HepG2 (cell line): ENCODE results near the gene PRKCZ. TPM values are rescaled to one million over a fixed set of nuclear protein-coding genes. Genes with fewer than 3 reads are reported as not detected.

ENCODE experiments used
- ARID4A ChIP-seq: sonication (generic); formaldehyde crosslinking; IDR thresholded peaks from 2 replicates; pipeline ENCODE4 v1.5.0; 2020; ENCODE audit warnings: mild to moderate bottlenecking, missing genetic modification reagents, borderline replicate concordance
- CBX1 ChIP-seq: IDR thresholded peaks from one replicate; pipeline ENCODE4 v1.6.1; 2016; ENCODE audit warnings: antibody characterized with exemption, low read depth
- GFI1 ChIP-seq: sonication (generic); formaldehyde crosslinking; IDR thresholded peaks from 2 replicates; pipeline ENCODE4 v1.5.0; 2020; ENCODE audit warnings: missing genetic modification reagents, mild to moderate bottlenecking, borderline replicate concordance
- HDAC6 ChIP-seq: fragments of 200-600 bp; sonication (generic); IDR thresholded peaks from 2 replicates; pipeline ENCODE4 v1.7.0; 2017; ENCODE audit warnings: mild to moderate bottlenecking, antibody characterized with exemption, low read length, low read depth
- HMG20B ChIP-seq: conservative IDR thresholded peaks from 2 replicates; pipeline ENCODE4 v1.6.1; 2016; ENCODE audit warnings: missing genetic modification reagents, missing compliant biosample characterization
- HNF4G ChIP-seq, 2 experiments: sonication (generic) in 1 of 2; formaldehyde crosslinking in 1 of 2; IDR thresholded peaks; 2 replicates each; pipeline versions ENCODE4 v1.4.0 to v1.6.1; 2011 to 2020; ENCODE audit warnings: borderline replicate concordance in 2 of 2, low read depth in 2 of 2, mild to moderate bottlenecking in 2 of 2, low read length in 1 of 2, missing genetic modification reagents in 1 of 2, moderate library complexity in 1 of 2
- HOXD1 ChIP-seq: sonication (generic); formaldehyde crosslinking; IDR thresholded peaks from 2 replicates; pipeline ENCODE4 v1.5.0; 2020; ENCODE audit warnings: missing genetic modification reagents
- IKZF5 ChIP-seq: IDR thresholded peaks from 2 replicates; pipeline ENCODE4 v1.6.1; 2018; ENCODE audit warnings: missing genetic modification reagents, mild to moderate bottlenecking, missing compliant biosample characterization
- NR1H2 ChIP-seq: sonication (generic); formaldehyde crosslinking; IDR thresholded peaks from 2 replicates; pipeline ENCODE4 v1.8.1; 2022; ENCODE audit warnings: low read depth, missing genetic modification reagents, borderline replicate concordance
- PHF21A ChIP-seq: sonication (generic); formaldehyde crosslinking; IDR thresholded peaks from 2 replicates; pipeline ENCODE4 v1.5.0; 2020; ENCODE audit warnings: mild to moderate bottlenecking, missing genetic modification reagents
- PRDM15 ChIP-seq: sonication (generic); formaldehyde crosslinking; IDR thresholded peaks from 2 replicates; pipeline ENCODE4 v1.4.0; 2020; ENCODE audit warnings: missing genetic modification reagents
- XRCC5 ChIP-seq: fragments of 200-400 bp; formaldehyde crosslinking; optimal IDR thresholded peaks from 2 replicates; pipeline ENCODE3; 2017; ENCODE audit warnings: mild to moderate bottlenecking, low read length
- ZBTB7B ChIP-seq: sonication (generic); formaldehyde crosslinking; IDR thresholded peaks from 2 replicates; pipeline ENCODE4 v1.4.0; 2020; ENCODE audit warnings: missing genetic modification reagents
- ZNF230 ChIP-seq: sonication (generic); formaldehyde crosslinking; IDR thresholded peaks from 2 replicates; pipeline ENCODE4 v1.4.0; 2020; ENCODE audit warnings: mild to moderate bottlenecking, missing genetic modification reagents
- ZNF292 ChIP-seq: sonication (generic); formaldehyde crosslinking; IDR thresholded peaks from 2 replicates; pipeline ENCODE4 v1.8.1; 2022; ENCODE audit warnings: mild to moderate bottlenecking, low read depth, missing genetic modification reagents, borderline replicate concordance
- ZSCAN31 ChIP-seq: sonication (generic); formaldehyde crosslinking; IDR thresholded peaks from 2 replicates; pipeline ENCODE4 v1.5.0; 2020; ENCODE audit warnings: low read depth, mild to moderate bottlenecking, missing genetic modification reagents
- polyA plus RNA-seq, 8 experiments: library from polyadenylated mRNA; depleted of rRNA in 3 of 8; stranded (reverse) in 7 of 8; unstranded in 1 of 8; fragments of >200 nt; fragmentation: Illumina TruSeq in 4 of 8; extraction: Trizol in 4 of 8; gene quantifications; 2 replicates each; pipeline versions ENCODE4 v1.2.1 to v1.2.3, GENCODE V29; 2011 to 2016; ENCODE audit warnings: low read depth in 4 of 8, missing spikeins in 1 of 8, mixed read lengths in 1 of 8; ENCODE audit not compliant: insufficient read depth in 1 of 8
- total RNA-seq, 5 experiments: library from RNA; depleted of rRNA; stranded (reverse); fragments of >200 nt; fragmentation: Illumina TruSeq; extraction: Trizol; gene quantifications; 2 replicates each; pipeline ENCODE4 v1.2.3, GENCODE V29; 2016; ENCODE audit warnings: low read depth in 1 of 5

PRKCZ gene
- total and polyA plus RNA-seq, 2 of the 13 experiments (the other 11 are each of a cell fraction or from before 2014, with no cell fraction given), result 34.7 to 85.2 TPM

- TF ChIP-seq HNF4G (IDR thresholded peaks at IDR 0.05; ENCODE audit: borderline replicate concordance, low read depth, low read length), result peak; percentile 53; the same call in 1 of the 2 replicates
- peak; percentile 27; the same call in 1 of the 2 replicates for TF ChIP-seq HNF4G (CRISPR knock-in tag; IDR thresholded peaks at IDR 0.05; ENCODE audit: borderline replicate concordance, low read depth)
- no peak for TF ChIP-seq NR1H2
- peak; percentile 99 for TF ChIP-seq ZBTB7B (CRISPR knock-in tag)
- TF ChIP-seq ARID4A (CRISPR knock-in tag), result peak; percentile 78
- TF ChIP-seq IKZF5 (CRISPR knock-in tag), result peak; percentile 63; the same call in 1 of the 2 replicates
- TF ChIP-seq HOXD1 (CRISPR knock-in tag), result no peak
- TF ChIP-seq ZNF292, result no peak
- TF ChIP-seq ZSCAN31 (CRISPR knock-in tag), result no peak
- no peak for TF ChIP-seq HMG20B (CRISPR knock-in tag)
- TF ChIP-seq XRCC5, result peak; percentile 85
- TF ChIP-seq GFI1, result peak; percentile 39; the same call in 1 of the 2 replicates
- no peak for TF ChIP-seq ZNF230
- peak; percentile 82 for TF ChIP-seq PHF21A (CRISPR knock-in tag)
- TF ChIP-seq CBX1, result no peak
- no peak for TF ChIP-seq HDAC6
- TF ChIP-seq PRDM15 (CRISPR knock-in tag), result peak; percentile 27; the same call in 1 of the 2 replicates
Observed at GRCh38 chr1:2194898-2195673, 144.9 kb downstream of the PRKCZ start (continued).
